ENCODE measurements around the gene EPHA4.

EPHA4 gene

GRCh38 chr2:221571551-221572218 lies 419 bp downstream of the EPHA4 start:
- DNase-seq (ENCODE audit: low read depth in 2 of 2) = no peak

GRCh38 chr2:221571025-221571550 lies 1.0 kb downstream of the EPHA4 start:
- DNase-seq (ENCODE audit: low read depth in 2 of 2) = peak in 1 of 2 donors; percentile 6

- no peak for DNase-seq (ENCODE audit: low read depth in 2 of 2)
Measured at GRCh38 chr2:221570321-221570935, 1.7 kb downstream of the EPHA4 start.

- DNase-seq (ENCODE audit: low read depth in 2 of 2) = no peak
Measured at GRCh38 chr2:221569871-221570270, 2.2 kb downstream of the EPHA4 start.

- DNase-seq (ENCODE audit: low read depth in 2 of 2) = no peak
Measured at GRCh38 chr2:221569425-221569845, 2.7 kb downstream of the EPHA4 start.

GRCh38 chr2:221568299-221568698 lies 3.8 kb downstream of the EPHA4 start:
- DNase-seq (ENCODE audit: low read depth in 2 of 2) = no peak

GRCh38 chr2:221567809-221568208 lies 4.3 kb downstream of the EPHA4 start:
- no peak for DNase-seq (ENCODE audit: low read depth in 2 of 2)

- no peak for DNase-seq (ENCODE audit: low read depth in 2 of 2)
Measured at GRCh38 chr2:221567231-221567760, 4.8 kb downstream of the EPHA4 start.

GRCh38 chr2:221563270-221563985 lies 8.7 kb downstream of the EPHA4 start:
- no peak for DNase-seq (ENCODE audit: low read depth in 2 of 2)

GRCh38 chr2:221562226-221562625 lies 9.9 kb downstream of the EPHA4 start:
- DNase-seq (ENCODE audit: low read depth in 2 of 2) = no peak

GRCh38 chr2:221561770-221562169 lies 10.3 kb downstream of the EPHA4 start:
- no peak for DNase-seq (ENCODE audit: low read depth in 2 of 2)

GRCh38 chr2:221559991-221560390 lies 12.1 kb downstream of the EPHA4 start:
- DNase-seq (ENCODE audit: low read depth in 2 of 2) = no peak

GRCh38 chr2:221558107-221558506 lies 14.0 kb downstream of the EPHA4 start:
- no peak for DNase-seq (ENCODE audit: low read depth in 2 of 2)

GRCh38 chr2:221555494-221555846 lies 16.6 kb downstream of the EPHA4 start:
- DNase-seq (ENCODE audit: low read depth in 2 of 2) = no peak

GRCh38 chr2:221554769-221555493 lies 17.2 kb downstream of the EPHA4 start:
- DNase-seq (ENCODE audit: low read depth in 2 of 2) = no peak

GRCh38 chr2:221553333-221553732 lies 18.8 kb downstream of the EPHA4 start:
- DNase-seq (ENCODE audit: low read depth in 2 of 2) = no peak

- no peak for DNase-seq (ENCODE audit: low read depth in 2 of 2)
Measured at GRCh38 chr2:221552291-221552690, 19.8 kb downstream of the EPHA4 start.

- no peak for DNase-seq (ENCODE audit: low read depth in 2 of 2)
Measured at GRCh38 chr2:221551864-221552263, 20.2 kb downstream of the EPHA4 start.

GRCh38 chr2:221549143-221549542 lies 23.0 kb downstream of the EPHA4 start:
- no peak for DNase-seq (ENCODE audit: low read depth in 2 of 2)

GRCh38 chr2:221546505-221547225 lies 25.4 kb downstream of the EPHA4 start:
- no peak for DNase-seq (ENCODE audit: low read depth in 2 of 2)

GRCh38 chr2:221541131-221541735 lies 30.9 kb downstream of the EPHA4 start:
- no peak for DNase-seq (ENCODE audit: low read depth in 2 of 2)
